ENCODE data around the gene PPP2R5C. TPM values are rescaled to one million over a fixed set of nuclear protein-coding genes. Genes with fewer than 3 reads are reported as not detected.

Gene PPP2R5C
- total RNA-seq, 1 experiment from 2014 or later, result 93.0 TPM

GRCh38 chr14:101715210-101716076 is 46.1 kb upstream of the PPP2R5C start:
- no CpG with 5 or more reads among the region's 14 CpGs for WGBS (ENCODE audit: extremely low coverage, insufficient read length, low lambda C conversion rate)

More at GRCh38 chr14:101715210-101716076, 46.1 kb upstream of the PPP2R5C start:
- H3K27me3 ChIP-seq (ENCODE audit: insufficient read depth, low read length), result no peaks in the 10 kb centered on the region
- H2BK120ac ChIP-seq (ENCODE audit: low read depth, low read length, poor library complexity, severe bottlenecking), result no peak overlapping the region
- no peak overlapping the region for H2BK12ac ChIP-seq (ENCODE audit: insufficient read length, low read depth, low read length)
- Mint-ChIP-seq H3K4me1 (peaks cover 31 to 33% of the 10 kb centered on the region in 2 experiments), H3K27ac (no peak overlapping the region), H3K4me3 (no peak overlapping the region), H3K36me3 (ENCODE audit: insufficient read depth in 1 of 3, low read depth in 3 of 3) (no peaks in the 10 kb centered on the region), H3K9me3 (peaks cover 7 to 8% of the 10 kb centered on the region in 2 experiments), H3K27me3 (ENCODE audit: low read depth) (peaks cover 2% of the 10 kb centered on the region; the same call in 1 of the 2 replicates)
- H3K4ac ChIP-seq (ENCODE audit: low read depth, low read length), result no peak overlapping the region
- H2BK5ac ChIP-seq (ENCODE audit: insufficient read length, low read length), result no peak overlapping the region
- 0 out of 2 replicates have a peak, but pooled peaks cover 2% of the 10 kb centered on the region for H3K4me1 ChIP-seq (ENCODE audit: insufficient read depth, low read length)
- H3K27ac ChIP-seq (ENCODE audit: insufficient read length, low read depth, low read length), result no peak overlapping the region
- H3K14ac ChIP-seq (ENCODE audit: insufficient read depth, low read length), result no peak overlapping the region; the same call in 1 of the 2 replicates
- TF ChIP-seq CTCF (conservative IDR thresholded peaks at IDR 0.05), result no peak
- H3K79me2 ChIP-seq (ENCODE audit: insufficient read depth, low read length), result no peaks in the 10 kb centered on the region
- H4K8ac ChIP-seq (replicated peaks; ENCODE audit: insufficient read length, low read depth, low read length), result no peak overlapping the region
- H3T11ph ChIP-seq (ENCODE audit: low read length), result no peak overlapping the region
- no peak overlapping the region for H3K4me2 ChIP-seq (ENCODE audit: insufficient read depth, insufficient read length, low read length)
- no peaks in the 10 kb centered on the region for H3K79me1 ChIP-seq (ENCODE audit: insufficient read depth, low read depth, low read length, poor library complexity, severe bottlenecking)
- H4K20me1 ChIP-seq (ENCODE audit: control insufficient read depth, insufficient read depth, insufficient read length), result no peaks in the 10 kb centered on the region
- H2AFZ ChIP-seq (ENCODE audit: low read length), result no peak overlapping the region
- H2BK15ac ChIP-seq (ENCODE audit: low read depth, low read length), result no peak overlapping the region
- H2AK5ac ChIP-seq (ENCODE audit: insufficient read length, low read length), result no peak overlapping the region
- H3K9me3 ChIP-seq (ENCODE audit: control insufficient read depth, low read depth, low read length), result no peaks in the 10 kb centered on the region
- no peak overlapping the region for H3K9ac ChIP-seq (ENCODE audit: extremely low read depth, insufficient read length, low read length)
- no peak overlapping the region for H3K56ac ChIP-seq (ENCODE audit: insufficient read length, low read depth, low read length)
- no peak for DNase-seq
- no peaks in the 10 kb centered on the region for H3K23me2 ChIP-seq (ENCODE audit: insufficient read length, low read depth, low read length, poor library complexity, severe bottlenecking)
- H3K18ac ChIP-seq (ENCODE audit: insufficient read length, low read depth, low read length), result no peak overlapping the region
- no peak overlapping the region for H3K23ac ChIP-seq (ENCODE audit: insufficient read length, low read depth, low read length)
- no peak overlapping the region for H4K91ac ChIP-seq (ENCODE audit: insufficient read length, low read depth, low read length)
- H4K5ac ChIP-seq (ENCODE audit: insufficient read length, low read depth, low read length), result no peak overlapping the region
- H2BK20ac ChIP-seq (ENCODE audit: low read depth, low read length, poor library complexity, severe bottlenecking), result no peak overlapping the region
